Tibial artery (tissue), 4 donors: Measurements from ENCODE around the gene PGBD1.
"Not testable (repeated sequence)": the region's sequence is repeated elsewhere in the genome, so short reads cannot be mapped to it uniquely, and the experiment has no call there.

ENCODE experiments used
- DNase-seq, 2 donors: peaks; one replicate each; pipeline ENCODE4 v3.0.0-alpha.2; 2019
- H3K27ac ChIP-seq, 2 donors: fragments of 200-600 bp; sonication (generic) in 1 of 2; 1 replicate in 1 of 2; 2 replicates in 1 of 2; pipeline ENCODE4 v1.5.1; 2018 to 2019; ENCODE audit warnings: mild to moderate bottlenecking in 1 of 2
- H3K27me3 ChIP-seq, 2 donors: fragments of 200-600 bp; sonication (generic) in 1 of 2; one replicate each; pipeline versions ENCODE4 v1.5.1 to v1.6.0; 2016 to 2019
- H3K36me3 ChIP-seq, 3 donors: fragments of 200-600 bp; sonication (generic) in 2 of 3; one replicate each; pipeline ENCODE4 v1.5.1; 2016 to 2019; ENCODE audit warnings: mild to moderate bottlenecking in 2 of 3
- H3K4me1 ChIP-seq, 4 donors: fragments of 200-600 bp; sonication (generic) in 2 of 4; 1 replicate in 3 of 4; 2 replicates in 1 of 4; pipeline ENCODE4 v1.5.1; 2016 to 2019
- H3K4me3 ChIP-seq, 2 donors: fragments of 200-600 bp; sonication (generic) in 1 of 2; 1 replicate in 1 of 2; 2 replicates in 1 of 2; pipeline ENCODE4 v1.5.1; 2018 to 2019; ENCODE audit warnings: mild to moderate bottlenecking in 2 of 2
- H3K9me3 ChIP-seq, 3 donors: fragments of 200-600 bp; sonication (generic) in 1 of 3; one replicate each; pipeline ENCODE4 v1.5.1; 2016 to 2019
- intact Hi-C: fragments of 100-400 bp; cut with DNase I; formaldehyde crosslinking; loops from one replicate; pipeline ENCODE4 v1.15.0; 2023; ENCODE audit warnings: low total_unique reads
- TF ChIP-seq, protein P1 (sequence below), 2 experiments: fragments of 200-600 bp in 1 of 2; fragments of 450-650 bp in 1 of 2; IDR thresholded peaks; one replicate each; pipeline ENCODE4 v1.5.1; 2017 to 2019; ENCODE audit warnings: antibody characterized with exemption in 2 of 2, mild to moderate bottlenecking in 1 of 2, moderate library complexity in 1 of 2

PGBD1 gene

GRCh38 chr6:28315628-28316027 is 34.3 kb downstream of the PGBD1 start:
- TF ChIP-seq, protein P1, sequence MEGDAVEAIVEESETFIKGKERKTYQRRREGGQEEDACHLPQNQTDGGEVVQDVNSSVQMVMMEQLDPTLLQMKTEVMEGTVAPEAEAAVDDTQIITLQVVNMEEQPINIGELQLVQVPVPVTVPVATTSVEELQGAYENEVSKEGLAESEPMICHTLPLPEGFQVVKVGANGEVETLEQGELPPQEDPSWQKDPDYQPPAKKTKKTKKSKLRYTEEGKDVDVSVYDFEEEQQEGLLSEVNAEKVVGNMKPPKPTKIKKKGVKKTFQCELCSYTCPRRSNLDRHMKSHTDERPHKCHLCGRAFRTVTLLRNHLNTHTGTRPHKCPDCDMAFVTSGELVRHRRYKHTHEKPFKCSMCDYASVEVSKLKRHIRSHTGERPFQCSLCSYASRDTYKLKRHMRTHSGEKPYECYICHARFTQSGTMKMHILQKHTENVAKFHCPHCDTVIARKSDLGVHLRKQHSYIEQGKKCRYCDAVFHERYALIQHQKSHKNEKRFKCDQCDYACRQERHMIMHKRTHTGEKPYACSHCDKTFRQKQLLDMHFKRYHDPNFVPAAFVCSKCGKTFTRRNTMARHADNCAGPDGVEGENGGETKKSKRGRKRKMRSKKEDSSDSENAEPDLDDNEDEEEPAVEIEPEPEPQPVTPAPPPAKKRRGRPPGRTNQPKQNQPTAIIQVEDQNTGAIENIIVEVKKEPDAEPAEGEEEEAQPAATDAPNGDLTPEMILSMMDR (IDR thresholded peaks at IDR 0.05) = no peak
- Histone ChIP-seq H3K9me3 (peaks cover 0 to 16% (median 13%) of the 10 kb centered on the region in 3 donors), H3K4me1 (no peaks in the 10 kb centered on the region), H3K27me3 (no peaks in the 10 kb centered on the region), H3K36me3 (peaks cover 13 to 54% (median 21%) of the 10 kb centered on the region in 3 donors), H3K4me3 (no peak overlapping the region), H3K27ac (no peak overlapping the region)
- DNase-seq = no peak
- intact Hi-C loops = no loop called here

GRCh38 chr6:28317866-28318265 is 36.5 kb downstream of the PGBD1 start:
- intact Hi-C loops, H3K27me3 ChIP-seq, H3K4me3 ChIP-seq, DNase-seq, H3K4me1 ChIP-seq, H3K27ac ChIP-seq: not testable (repeated sequence)
- H3K36me3 ChIP-seq = peaks cover 10 to 50% (median 34%) of the 10 kb centered on the region in 3 donors
- peaks cover 0 to 17% (median 14%) of the 10 kb centered on the region in 3 donors for H3K9me3 ChIP-seq

GRCh38 chr6:28322661-28323060 is 41.3 kb downstream of the PGBD1 start:
- Histone ChIP-seq H3K9me3 (peaks cover 0 to 45% (median 40%) of the 10 kb centered on the region in 3 donors), H3K4me1 (no peaks in the 10 kb centered on the region), H3K36me3 (peaks cover 55 to 66% (median 66%) of the 10 kb centered on the region in 3 donors), H3K27ac (no peak overlapping the region), H3K4me3 (no peak overlapping the region), H3K27me3 (no peaks in the 10 kb centered on the region)
- TF ChIP-seq, protein P1 (IDR thresholded peaks at IDR 0.05) = no peak
- intact Hi-C loops = no loop called here
- no peak for DNase-seq

DNA sequence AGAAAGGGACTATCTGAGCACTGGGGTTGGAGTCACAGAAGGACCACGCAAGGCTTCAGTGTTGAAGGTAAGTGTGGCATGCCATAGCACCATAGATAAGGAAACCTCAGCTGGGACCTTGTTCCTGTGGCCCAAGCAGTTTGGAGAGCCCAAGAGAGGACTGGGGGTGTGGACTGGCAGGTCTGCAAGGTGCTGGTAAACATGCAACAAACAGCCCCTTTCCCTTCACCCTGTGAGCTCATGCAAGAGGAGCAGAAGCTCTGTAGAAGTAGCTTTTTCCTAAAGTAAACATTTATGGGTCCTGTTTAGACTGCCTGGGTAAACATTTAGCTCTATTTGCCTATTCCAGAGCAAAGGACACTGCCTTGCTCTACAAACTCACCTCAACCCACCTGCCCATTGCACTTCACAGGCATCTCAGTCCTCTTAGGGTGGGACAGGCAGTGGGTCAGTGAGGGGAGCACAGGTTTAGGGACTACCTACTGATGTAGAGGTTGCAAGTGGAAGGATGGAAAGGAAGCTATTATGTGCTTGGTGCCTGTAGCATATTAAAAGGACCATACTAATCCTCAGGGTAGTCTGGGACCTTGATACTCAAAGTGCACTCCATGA is 42.5 kb downstream of the PGBD1 start:
- peaks cover 0 to 58% (median 29%) of the 10 kb centered on the region in 3 donors for H3K9me3 ChIP-seq
- TF ChIP-seq, protein P1 (IDR thresholded peaks at IDR 0.05) = no peak
- intact Hi-C loops = no loop called here

DNA sequence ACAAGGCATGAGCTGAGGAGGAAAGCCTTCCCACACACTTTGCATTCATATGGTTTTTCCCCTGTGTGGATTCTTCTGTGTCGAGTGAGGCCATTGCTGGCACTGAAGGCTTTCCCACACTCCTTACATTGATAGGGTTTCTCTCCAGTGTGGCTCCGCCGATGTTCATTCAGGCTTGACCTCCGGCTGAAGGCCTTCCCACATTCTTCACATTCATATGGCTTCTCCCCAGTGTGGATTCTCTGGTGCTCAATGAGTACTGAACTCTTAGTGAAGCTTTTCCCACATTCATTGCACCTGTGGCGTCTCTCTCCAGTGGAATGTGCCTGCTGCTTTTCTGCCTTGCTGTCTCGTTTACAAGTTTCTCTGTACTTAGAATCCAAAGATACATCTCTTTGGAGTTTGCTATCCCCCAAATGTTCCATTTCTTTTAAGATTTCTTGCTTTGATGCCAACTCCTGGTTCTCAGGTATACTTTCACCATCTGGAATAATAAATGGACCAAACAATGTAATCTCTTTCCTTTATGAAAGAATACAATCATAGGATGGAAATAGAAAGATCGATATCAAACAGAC is 45.1 kb downstream of the PGBD1 start:
- TF ChIP-seq, protein P1 (IDR thresholded peaks at IDR 0.05) = no peak
- no peaks in the 10 kb centered on the region for H3K4me1 ChIP-seq
- no peak for DNase-seq
- H3K4me3 ChIP-seq = no peak overlapping the region
- intact Hi-C loops = no loop called here
- H3K9me3 ChIP-seq = peaks cover 0 to 51% (median 26%) of the 10 kb centered on the region in 3 donors
- no peaks in the 10 kb centered on the region for H3K27me3 ChIP-seq
- no peak overlapping the region for H3K27ac ChIP-seq
- H3K36me3 ChIP-seq = peaks cover 66 to 72% (median 70%) of the 10 kb centered on the region in 3 donors

More for the DNA sequence above, 42.5 kb downstream of the PGBD1 start:
- peaks cover 65 to 76% (median 65%) of the 10 kb centered on the region in 3 donors for H3K36me3 ChIP-seq
- H3K27me3 ChIP-seq = no peaks in the 10 kb centered on the region
- no peak overlapping the region for H3K27ac ChIP-seq
- no peak overlapping the region for H3K4me3 ChIP-seq
- DNase-seq = no peak
- no peaks in the 10 kb centered on the region for H3K4me1 ChIP-seq

- Histone ChIP-seq H3K4me1 (peaks cover 0 to 10% (median 4%) of the 10 kb centered on the region in 4 donors), H3K27me3 (no peaks in the 10 kb centered on the region), H3K27ac (no peak overlapping the region), H3K9me3 (peaks cover 0 to 46% (median 22%) of the 10 kb centered on the region in 3 donors), H3K36me3 (peaks cover 41 to 44% (median 43%) of the 10 kb centered on the region in 3 donors), H3K4me3 (no peak overlapping the region)
- intact Hi-C loops = no loop called here
- TF ChIP-seq, protein P1 (IDR thresholded peaks at IDR 0.05) = no peak
- no peak for DNase-seq
Observed at GRCh38 chr6:28330041-28330440, 48.7 kb downstream of the PGBD1 start.
